Hepatocyte (in vitro differentiated cells): ENCODE measurements around the gene C1QB. TPM values are rescaled to one million over a fixed set of nuclear protein-coding genes. Genes with fewer than 3 reads are reported as not detected.

ENCODE experiments used
- DNase-seq: peaks from one replicate; pipeline ENCODE4 v3.0.0-alpha.2; 2016; ENCODE audit warnings: low spot score
- H2AFZ ChIP-seq: fragments of 200-600 bp; sonication (generic); 2 replicates; pipeline ENCODE4 v1.6.0; 2016; ENCODE audit warnings: antibody characterized with exemption, mild to moderate bottlenecking
- H3K27ac ChIP-seq: fragments of 200-600 bp; sonication (generic); 2 replicates; pipeline ENCODE4 v1.5.1; 2016; ENCODE audit warnings: mild to moderate bottlenecking
- H3K27me3 ChIP-seq: fragments of 200-600 bp; sonication (generic); 2 replicates; pipeline ENCODE4 v1.6.1; 2016
- H3K36me3 ChIP-seq: fragments of 200-600 bp; sonication (generic); replicated peaks from 2 replicates; pipeline ENCODE4 v1.5.1; 2016; ENCODE audit warnings: low read depth; ENCODE audit not compliant: insufficient read depth
- H3K4me1 ChIP-seq: fragments of 200-600 bp; sonication (generic); 2 replicates; pipeline ENCODE4 v1.5.1; 2016; ENCODE audit warnings: mild to moderate bottlenecking, moderate library complexity; ENCODE audit not compliant: insufficient read depth
- H3K4me2 ChIP-seq: fragments of 200-600 bp; sonication (generic); 2 replicates; pipeline ENCODE4 v1.6.0; 2016
- H3K4me3 ChIP-seq: fragments of 200-600 bp; sonication (generic); 2 replicates; pipeline ENCODE4 v1.5.1; 2016; ENCODE audit warnings: mild to moderate bottlenecking
- H3K79me2 ChIP-seq: fragments of 200-600 bp; sonication (generic); 2 replicates; pipeline ENCODE4 v1.6.0; 2017; ENCODE audit warnings: mild to moderate bottlenecking
- H3K9me2 ChIP-seq: fragments of 200-600 bp; sonication (generic); replicated peaks from 2 replicates; pipeline ENCODE4 v1.6.0; 2017; ENCODE audit warnings: mild to moderate bottlenecking; ENCODE audit not compliant: insufficient read depth
- H3K9me3 ChIP-seq: fragments of 200-600 bp; sonication (generic); 2 replicates; pipeline ENCODE4 v1.5.1; 2016; ENCODE audit warnings: low read depth, mild to moderate bottlenecking
- H4K20me1 ChIP-seq: fragments of 200-600 bp; sonication (generic); 2 replicates; pipeline ENCODE4 v1.6.0; 2016; ENCODE audit warnings: mild to moderate bottlenecking; ENCODE audit not compliant: insufficient read depth, poor library complexity, severe bottlenecking
- EZH2 ChIP-seq: fragments of 200-600 bp; sonication (generic); IDR thresholded peaks from 2 replicates; pipeline ENCODE4 v1.6.1; 2016; ENCODE audit warnings: antibody characterized with exemption, mild to moderate bottlenecking, borderline replicate concordance
- EZH2phosphoT487 ChIP-seq: fragments of 200-600 bp; sonication (generic); IDR thresholded peaks from one replicate; pipeline ENCODE4 v1.6.1; 2018; ENCODE audit warnings: antibody characterized with exemption, mild to moderate bottlenecking, low read depth, moderate library complexity; ENCODE audit not compliant: unreplicated experiment, severe bottlenecking
- WGBS: methylation state at CpG from one replicate; pipeline ENCODE4 v1.1.6; 2016; ENCODE audit warnings: low lambda C conversion rate; ENCODE audit errors: missing lambda C conversion rate; 5-methylcytosine and 5-hydroxymethylcytosine counted together
- polyA plus RNA-seq: library from polyadenylated mRNA; unstranded; fragments of >200 nt; fragmentation: Nextera tagmentation; extraction: Ambion mirVana; gene quantifications from 2 replicates; pipeline ENCODE4 v1.2.1, GENCODE V29; 2016
- total RNA-seq: library from RNA; depleted of rRNA; stranded (reverse); fragments of >200 nt; gene quantifications from 2 replicates; pipeline ENCODE4 v1.2.3, GENCODE V29; 2014
- TF ChIP-seq, protein P1 (sequence below): fragments of 200-600 bp; sonication (generic); IDR thresholded peaks from 2 replicates; pipeline ENCODE4 v1.5.1; 2016; ENCODE audit warnings: antibody characterized with exemption, mild to moderate bottlenecking; ENCODE audit not compliant: poor library complexity

The C1QB gene
- total and polyA plus RNA-seq, 2 experiments from 2014 or later, result 10.3 to 11.9 TPM

DNA sequence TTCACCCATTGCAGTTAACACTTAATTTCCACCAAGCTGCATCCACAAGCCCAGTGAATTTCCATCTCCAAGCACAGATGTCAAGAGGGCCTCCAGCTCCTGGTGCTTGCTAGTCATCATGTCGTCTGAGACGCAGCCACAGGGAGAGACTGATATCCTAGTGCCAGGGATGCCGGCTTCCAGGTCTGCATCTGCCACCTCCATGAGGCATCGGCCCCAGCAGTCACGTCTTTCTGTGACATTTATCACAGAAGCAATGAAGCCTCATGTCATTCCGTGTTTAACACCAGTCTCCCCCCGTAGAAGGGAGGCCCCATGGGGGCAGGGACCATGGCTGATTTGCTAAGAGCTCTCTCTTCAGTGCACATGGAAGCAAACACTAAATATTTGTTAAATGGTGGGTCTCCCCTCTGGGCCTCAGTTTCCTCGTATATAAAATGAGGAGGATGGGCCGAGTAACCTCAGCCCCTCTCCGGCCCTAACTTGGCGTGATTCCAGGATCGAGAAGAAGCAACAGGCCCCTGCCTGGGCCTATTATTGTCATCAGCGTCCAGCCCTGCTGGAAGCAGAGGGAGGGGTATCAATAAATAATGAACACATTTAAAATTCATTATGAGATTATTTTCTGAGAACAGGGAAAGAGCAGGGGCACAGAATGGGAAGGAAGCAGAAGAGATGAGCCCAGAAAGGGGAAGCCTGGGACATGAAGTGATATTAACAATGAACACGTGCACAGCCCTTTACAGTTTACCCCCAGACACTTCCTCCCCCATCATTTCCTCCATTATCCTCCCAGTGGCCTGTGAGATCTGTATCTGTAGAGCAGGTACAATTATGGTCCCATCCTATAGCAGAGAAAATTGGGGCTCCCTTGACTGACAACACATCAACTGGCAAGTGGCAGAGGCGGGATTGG is 837 bp upstream of the C1QB start:
- H3K4me1 ChIP-seq, result no peaks in the 10 kb centered on the region
- 80% methylated on average over 15 of the region's 15 CpGs for WGBS
- no peaks in the 10 kb centered on the region for H3K9me2 ChIP-seq
- H3K9me3 ChIP-seq, result no peaks in the 10 kb centered on the region
- no peak for DNase-seq
- no peaks in the 10 kb centered on the region for H3K79me2 ChIP-seq
- no peak overlapping the region for H3K4me3 ChIP-seq
- no peaks in the 10 kb centered on the region for H4K20me1 ChIP-seq
- H3K4me2 ChIP-seq, result no peak overlapping the region
- no peaks in the 10 kb centered on the region for H3K36me3 ChIP-seq
- H3K27me3 ChIP-seq, result peaks cover 7% of the 10 kb centered on the region
- no peak overlapping the region for H3K27ac ChIP-seq
- TF ChIP-seq, protein P1, sequence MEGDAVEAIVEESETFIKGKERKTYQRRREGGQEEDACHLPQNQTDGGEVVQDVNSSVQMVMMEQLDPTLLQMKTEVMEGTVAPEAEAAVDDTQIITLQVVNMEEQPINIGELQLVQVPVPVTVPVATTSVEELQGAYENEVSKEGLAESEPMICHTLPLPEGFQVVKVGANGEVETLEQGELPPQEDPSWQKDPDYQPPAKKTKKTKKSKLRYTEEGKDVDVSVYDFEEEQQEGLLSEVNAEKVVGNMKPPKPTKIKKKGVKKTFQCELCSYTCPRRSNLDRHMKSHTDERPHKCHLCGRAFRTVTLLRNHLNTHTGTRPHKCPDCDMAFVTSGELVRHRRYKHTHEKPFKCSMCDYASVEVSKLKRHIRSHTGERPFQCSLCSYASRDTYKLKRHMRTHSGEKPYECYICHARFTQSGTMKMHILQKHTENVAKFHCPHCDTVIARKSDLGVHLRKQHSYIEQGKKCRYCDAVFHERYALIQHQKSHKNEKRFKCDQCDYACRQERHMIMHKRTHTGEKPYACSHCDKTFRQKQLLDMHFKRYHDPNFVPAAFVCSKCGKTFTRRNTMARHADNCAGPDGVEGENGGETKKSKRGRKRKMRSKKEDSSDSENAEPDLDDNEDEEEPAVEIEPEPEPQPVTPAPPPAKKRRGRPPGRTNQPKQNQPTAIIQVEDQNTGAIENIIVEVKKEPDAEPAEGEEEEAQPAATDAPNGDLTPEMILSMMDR, result no peak
- no peak for TF ChIP-seq EZH2
- TF ChIP-seq EZH2phosphoT487, result no peak
- H2AFZ ChIP-seq, result no peak overlapping the region

DNA sequence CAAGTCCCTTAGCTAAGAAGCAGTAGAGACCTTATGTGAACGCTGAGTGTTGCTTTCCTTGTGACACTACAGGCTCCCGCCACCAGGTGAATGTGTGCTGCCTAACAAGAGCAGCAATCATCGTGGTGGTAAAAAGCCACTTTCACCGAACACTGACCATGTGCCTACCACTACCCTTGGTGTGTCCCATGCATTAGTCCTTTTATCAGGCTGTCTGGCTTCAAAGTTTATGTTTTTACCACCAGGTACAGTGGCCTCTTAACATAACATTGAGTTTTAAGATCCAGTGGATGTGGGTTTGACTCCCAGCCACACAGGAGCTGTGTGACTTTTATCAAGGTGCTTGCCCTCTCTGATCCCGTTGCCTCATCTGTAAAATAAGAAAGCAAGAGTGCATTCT is 1.7 kb downstream of the C1QB start:
- H3K27me3 ChIP-seq, result peaks cover 8% of the 10 kb centered on the region
- no peak overlapping the region for H3K4me2 ChIP-seq
- no peaks in the 10 kb centered on the region for H3K4me1 ChIP-seq
- no peaks in the 10 kb centered on the region for H3K79me2 ChIP-seq
- H3K36me3 ChIP-seq, result no peaks in the 10 kb centered on the region
- no peaks in the 10 kb centered on the region for H4K20me1 ChIP-seq
- no peaks in the 10 kb centered on the region for H3K9me2 ChIP-seq
- no peak for DNase-seq
- H2AFZ ChIP-seq, result no peak overlapping the region
- 50% methylated on average over 5 of the region's 5 CpGs for WGBS
- H3K9me3 ChIP-seq, result no peaks in the 10 kb centered on the region
- H3K4me3 ChIP-seq, result no peak overlapping the region
- TF ChIP-seq EZH2phosphoT487, result no peak
- no peak for TF ChIP-seq EZH2
- TF ChIP-seq, protein P1, result no peak
- no peak overlapping the region for H3K27ac ChIP-seq

DNA sequence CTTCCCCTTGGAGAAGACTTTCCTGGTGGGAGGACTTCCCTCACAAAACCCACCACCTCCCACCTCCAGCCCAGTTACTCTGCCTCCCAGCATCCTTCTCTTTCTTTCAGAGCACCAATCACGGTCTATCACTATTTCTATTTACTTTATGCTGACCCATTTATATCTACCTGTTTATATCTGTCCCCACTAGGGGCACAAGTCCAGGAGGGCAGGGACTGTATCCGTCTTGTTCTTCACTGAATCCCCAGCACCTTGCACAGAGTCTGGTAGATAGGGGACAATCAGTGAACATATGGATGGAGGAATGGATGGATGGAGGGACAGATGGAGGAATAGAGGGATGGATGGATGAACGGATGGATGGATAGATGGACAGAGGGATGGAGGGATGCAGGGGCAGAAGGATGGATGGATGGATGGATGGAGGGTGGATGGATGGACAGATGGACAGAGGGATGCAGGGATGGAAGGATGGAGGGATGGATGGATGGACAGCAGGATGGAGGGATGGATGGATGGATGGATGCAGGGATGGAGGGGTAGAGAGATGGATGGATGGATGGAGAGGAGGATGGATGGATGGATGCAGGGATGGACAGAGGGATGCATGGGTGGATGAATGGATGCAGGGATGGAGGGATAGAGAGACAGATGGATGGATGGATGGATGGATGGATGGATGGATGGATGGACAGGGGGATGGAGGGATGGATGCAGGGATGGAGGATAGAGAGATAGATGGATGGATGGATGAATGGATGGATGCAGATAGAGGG is 5.5 kb downstream of the C1QB start:
- Histone ChIP-seq H3K4me2 (no peak overlapping the region), H4K20me1 (no peaks in the 10 kb centered on the region), H3K4me3 (no peak overlapping the region), H3K27me3 (peaks cover 8% of the 10 kb centered on the region), H3K9me3 (no peaks in the 10 kb centered on the region), H3K27ac (no peak overlapping the region), H3K4me1 (no peaks in the 10 kb centered on the region), H2AFZ (no peak overlapping the region), H3K9me2 (no peaks in the 10 kb centered on the region), H3K36me3 (no peaks in the 10 kb centered on the region), H3K79me2 (no peaks in the 10 kb centered on the region)
- WGBS, result 73% methylated on average over 3 of the region's 3 CpGs
- TF ChIP-seq EZH2 (no peak), EZH2phosphoT487 (no peak)
- TF ChIP-seq, protein P1, result no peak
- no peak for DNase-seq
